Activated CD4-positive, alpha-beta T cell treated with anti-CD3 and anti-CD28 coated beads for 24 hours (primary cell): ENCODE measurements around the gene ALDH1A1.

Source experiments
- DNase-seq, 2 donors: peaks; one replicate each; pipeline ENCODE4 v3.0.0-alpha.2; 2020; ENCODE audit warnings: low read depth in 2 of 2

The ALDH1A1 gene

DNA sequence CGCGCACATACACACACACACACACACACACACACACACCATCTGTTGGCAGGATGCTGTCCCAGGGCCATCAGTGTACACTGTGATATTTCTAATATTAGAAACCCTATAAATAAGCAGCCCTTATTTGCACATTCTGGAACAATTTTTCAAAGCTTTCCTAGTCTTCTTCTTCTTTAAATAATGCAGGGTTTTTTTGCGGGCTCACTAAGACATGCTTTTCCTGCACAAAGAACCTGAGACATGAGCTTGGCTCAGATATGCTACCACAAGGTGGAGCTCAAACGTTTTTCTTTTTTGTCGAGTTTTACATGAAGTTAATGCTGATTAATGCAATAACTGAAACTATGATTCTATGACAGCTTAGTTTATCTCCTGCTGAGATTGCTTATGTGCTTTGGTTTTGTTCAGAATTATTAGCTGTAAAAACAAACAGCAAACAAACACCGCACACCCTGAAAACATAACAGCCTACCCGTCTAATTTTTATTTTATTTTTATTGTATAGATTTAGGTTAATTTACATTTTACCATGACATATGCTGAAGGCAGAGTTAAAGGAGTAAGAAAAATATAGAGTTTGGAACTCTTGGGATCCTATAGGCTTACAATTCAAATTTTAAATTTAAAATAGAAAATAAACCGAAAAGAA, 95.8 kb downstream of the ALDH1A1 start:
- DNase-seq = no peak

DNA sequence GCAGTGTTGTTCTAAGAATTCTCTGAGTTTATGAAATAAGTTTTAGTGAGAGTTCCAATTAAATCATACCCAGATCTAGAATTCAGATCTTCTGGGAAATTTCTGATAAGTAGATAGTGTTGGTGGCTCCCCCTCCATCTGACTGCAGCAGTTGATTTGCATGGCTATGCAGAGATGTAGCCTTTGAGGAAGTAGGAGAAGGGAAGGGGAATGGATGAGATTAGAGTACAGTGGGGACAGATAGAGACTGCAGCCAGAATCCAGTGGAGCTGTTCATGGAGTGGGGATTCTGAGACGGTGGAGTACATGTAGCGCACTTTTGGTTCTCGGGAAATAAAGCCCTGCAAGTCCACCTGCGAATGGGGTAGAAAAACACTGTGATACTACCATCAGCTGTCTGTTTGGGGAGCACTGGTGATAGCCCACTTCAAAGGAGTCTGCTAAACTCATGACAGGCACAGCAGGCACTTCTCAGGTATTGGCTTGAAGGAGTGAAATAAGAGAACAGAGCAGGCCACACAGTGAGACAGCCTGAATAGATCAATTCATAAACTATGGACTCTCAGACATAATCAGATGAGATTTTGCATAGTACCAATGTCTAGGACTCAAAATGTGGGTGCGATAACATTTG, 96.8 kb downstream of the ALDH1A1 start:
- DNase-seq = no peak

DNA sequence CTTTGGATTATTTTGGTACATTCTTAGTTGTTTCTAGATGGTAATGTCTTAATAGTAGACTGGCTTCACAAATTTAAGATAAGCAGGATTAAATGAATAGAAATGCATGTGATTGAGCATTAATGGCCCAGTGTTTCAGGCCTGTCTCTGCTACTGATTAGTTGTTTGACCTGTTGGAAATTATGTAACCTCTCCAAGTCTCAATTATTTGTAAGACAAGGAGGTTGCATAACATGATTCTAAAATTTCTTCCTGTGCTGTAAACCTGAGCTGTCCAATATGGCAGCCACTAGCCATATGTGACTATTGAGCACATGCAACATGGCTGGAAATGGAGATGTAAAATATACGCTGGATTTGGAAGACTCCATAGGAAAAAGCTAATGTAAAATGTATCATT, 97.5 kb downstream of the ALDH1A1 start:
- DNase-seq = no peak
